Liver (tissue), 3 donors: ENCODE data around the gene RGS7.

Experiments
- CTCF ChIP-seq: fragments of 150-350 bp; IDR thresholded peaks from 2 replicates; pipeline ENCODE4 v1.5.1; 2017; ENCODE audit warnings: improper control_type of control experiment, low read depth, low read length; ENCODE audit not compliant: missing input control
- EGR1 ChIP-seq, 2 donors: IDR thresholded peaks; 2 replicates each; pipeline ENCODE4 v1.6.1; 2016 to 2018; ENCODE audit warnings: antibody characterized with exemption in 2 of 2, low read depth in 2 of 2
- JUND ChIP-seq, 2 donors: IDR thresholded peaks; 2 replicates each; pipeline ENCODE4 v1.6.1; 2016; ENCODE audit warnings: antibody characterized with exemption in 2 of 2
- MAX ChIP-seq: IDR thresholded peaks from 2 replicates; pipeline ENCODE4 v1.6.1; 2016; ENCODE audit warnings: antibody characterized with exemption
- RAD21 ChIP-seq, 2 donors: IDR thresholded peaks; 2 replicates each; pipeline ENCODE4 v1.6.1; 2016; ENCODE audit warnings: antibody characterized with exemption in 2 of 2, mild to moderate bottlenecking in 2 of 2
- REST ChIP-seq: IDR thresholded peaks from 2 replicates; pipeline ENCODE4 v1.6.1; 2016; ENCODE audit warnings: antibody characterized with exemption, mild to moderate bottlenecking
- TAF1 ChIP-seq: conservative IDR thresholded peaks from 2 replicates; pipeline ENCODE4 v1.6.1; 2016; ENCODE audit warnings: antibody characterized with exemption, mild to moderate bottlenecking
- donor health status: healthy.
- donor health status: healthy.

GRCh38 chr1:241063276-241063675 lies 293.7 kb downstream of the RGS7 start:
- TF ChIP-seq EGR1 (IDR thresholded peaks at IDR 0.05; ENCODE audit: low read depth in 2 of 2) (no peak), RAD21 (IDR thresholded peaks at IDR 0.05) (no peak), JUND (IDR thresholded peaks at IDR 0.05) (no peak), CTCF (no peak), TAF1 (no peak), MAX (no peak), REST (no peak)
